GM20000 (cell line): ENCODE data around the gene ACADS.

Experiments
- DNase-seq: peaks from one replicate; pipeline ENCODE4 v3.0.0; 2012; ENCODE audit warnings: low spot score
- CTCF ChIP-seq: IDR thresholded peaks from 2 replicates; pipeline ENCODE4 v1.5.1; 2012; ENCODE audit warnings: mild to moderate bottlenecking, control low read depth; ENCODE audit errors: extremely low read depth, missing control alignments

Gene ACADS

GRCh38 chr12:120764816-120765215 lies 39.2 kb downstream of the ACADS start:
- DNase-seq: no peak
- no peak for TF ChIP-seq CTCF

- DNase-seq: no peak
- TF ChIP-seq CTCF: no peak
Measured at GRCh38 chr12:120766566-120766965, 40.9 kb downstream of the ACADS start.

- TF ChIP-seq CTCF: no peak
- DNase-seq: no peak
Measured at GRCh38 chr12:120767071-120768024, 41.7 kb downstream of the ACADS start.

GRCh38 chr12:120771097-120771496 lies 45.5 kb downstream of the ACADS start:
- no peak for TF ChIP-seq CTCF
- DNase-seq: no peak

- DNase-seq: no peak
- TF ChIP-seq CTCF: no peak
Measured at GRCh38 chr12:120774169-120774916, 48.7 kb downstream of the ACADS start.

- no peak for TF ChIP-seq CTCF
- DNase-seq: no peak
Measured at GRCh38 chr12:120775862-120776552, 50.4 kb downstream of the ACADS start.
